ENCODE measurements around the gene KCNQ1OT1.

- no peak for TF ChIP-seq ZNF707 (tag by site-specific recombination; IDR thresholded peaks at IDR 0.05)
- no peak for TF ChIP-seq CTCF (tag by site-specific recombination; IDR thresholded peaks at IDR 0.05)
- TF ChIP-seq TCF7L2 (IDR thresholded peaks at IDR 0.05; ENCODE audit: borderline replicate concordance, low read depth, low read length) = no peak
- no peak for TF ChIP-seq HIC1 (tag by site-specific recombination; IDR thresholded peaks at IDR 0.05)
- TF ChIP-seq ZNF23 (tag by site-specific recombination; IDR thresholded peaks at IDR 0.05; ENCODE audit: borderline replicate concordance) = no peak
- TF ChIP-seq KLF8 (tag by site-specific recombination; IDR thresholded peaks at IDR 0.05) = no peak
- no peak for TF ChIP-seq BCL11A (tag by site-specific recombination; IDR thresholded peaks at IDR 0.05; ENCODE audit: low read depth)
- no peak for TF ChIP-seq ZFP3 (tag by site-specific recombination; IDR thresholded peaks at IDR 0.05; ENCODE audit: low read depth)
- TF ChIP-seq REPIN1 (tag by site-specific recombination; IDR thresholded peaks at IDR 0.05; ENCODE audit: low read depth) = no peak
- no peak for TF ChIP-seq ZNF362 (tag by site-specific recombination; IDR thresholded peaks at IDR 0.05)
- no peak for TF ChIP-seq ZNF701 (tag by site-specific recombination; IDR thresholded peaks at IDR 0.05)
Measured at GRCh38 chr11:2708757-2709281, 9.0 kb upstream of the KCNQ1OT1 start.

Data from HEK293 (cell line).